ENCODE results near the gene OSM.

Gene OSM

DNA sequence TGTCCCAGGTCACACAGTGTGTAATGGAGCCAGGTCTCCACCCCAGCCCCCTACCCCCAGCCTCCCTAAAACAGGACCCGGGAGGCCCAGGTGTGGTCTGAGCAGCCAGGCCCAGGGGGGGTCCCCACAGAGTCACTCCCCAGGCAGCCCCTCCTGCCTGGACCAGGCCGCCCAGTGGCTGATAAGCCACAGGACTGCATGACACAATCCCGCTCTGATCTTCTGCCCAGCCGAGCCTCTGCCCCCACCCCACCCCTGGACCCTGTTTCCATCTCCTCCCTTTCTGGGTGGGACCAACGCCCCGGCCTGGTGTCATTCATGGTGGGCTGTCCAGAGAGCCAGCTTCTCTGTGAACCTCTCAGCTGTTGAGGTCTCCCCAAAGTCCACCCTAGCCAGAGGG is 12.3 kb downstream of the OSM start:
- Histone ChIP-seq H3K27me3 (replicated peaks) (no peaks in the 10 kb centered on the region), H3K36me3 (replicated peaks) (no peaks in the 10 kb centered on the region), H3K27ac (peak overlapping the region; percentile 91), H3K4me3 (ENCODE audit: low read depth, low read length) (no peak overlapping the region)
- DNase-seq, result no peak
- in situ Hi-C loops (cut with HindIII; ENCODE audit: low pct_ligation_motif_present, low sequenced_read_pairs), result no loop called here
- TF ChIP-seq CTCF (IDR thresholded peaks at IDR 0.05; ENCODE audit: low read depth, low read length, missing control alignments), result peak; percentile 1

- Histone ChIP-seq H3K27ac (peak overlapping the region; percentile 91), H3K36me3 (replicated peaks) (no peaks in the 10 kb centered on the region), H3K4me3 (ENCODE audit: low read depth, low read length) (no peak overlapping the region), H3K27me3 (replicated peaks) (no peaks in the 10 kb centered on the region)
- DNase-seq, result peak; percentile 87
- in situ Hi-C loops (cut with HindIII; ENCODE audit: low pct_ligation_motif_present, low sequenced_read_pairs), result no loop called here
- TF ChIP-seq CTCF (IDR thresholded peaks at IDR 0.05; ENCODE audit: low read depth, low read length, missing control alignments), result no peak
Observed at GRCh38 chr22:30253205-30253852, 13.3 kb downstream of the OSM start.

GRCh38 chr22:30252411-30253204 is 14.0 kb downstream of the OSM start:
- no peak overlapping the region for H3K4me3 ChIP-seq (ENCODE audit: low read depth, low read length)
- no peak for TF ChIP-seq CTCF (IDR thresholded peaks at IDR 0.05; ENCODE audit: low read depth, low read length, missing control alignments)
- peak overlapping the region; percentile 91 for H3K27ac ChIP-seq
- no peaks in the 10 kb centered on the region for H3K27me3 ChIP-seq (replicated peaks)
- H3K36me3 ChIP-seq (replicated peaks), result no peaks in the 10 kb centered on the region
- in situ Hi-C loops (cut with HindIII; ENCODE audit: low pct_ligation_motif_present, low sequenced_read_pairs), result no loop called here
- DNase-seq, result no peak

DNA sequence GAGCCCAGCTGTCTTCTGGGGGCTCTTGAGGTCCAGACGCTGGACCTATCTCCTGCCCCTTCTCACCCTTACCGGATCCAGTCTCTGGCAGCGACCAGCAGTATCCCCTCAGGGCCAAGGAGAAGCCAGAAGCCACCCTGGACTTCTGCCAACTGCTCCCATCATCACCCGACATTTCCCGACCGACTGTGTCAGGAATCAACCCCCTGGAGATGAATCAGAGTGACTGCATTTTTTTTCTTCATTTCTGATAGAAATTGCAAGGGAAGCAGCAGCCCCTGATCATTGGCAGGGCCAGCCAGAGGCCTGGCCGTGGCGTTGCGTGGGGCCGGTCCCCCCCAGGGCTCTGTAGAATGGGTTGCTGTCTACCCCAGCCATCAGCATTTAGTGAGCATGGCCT is 14.9 kb downstream of the OSM start:
- no peaks in the 10 kb centered on the region for H3K36me3 ChIP-seq (replicated peaks)
- TF ChIP-seq CTCF (IDR thresholded peaks at IDR 0.05; ENCODE audit: low read depth, low read length, missing control alignments), result no peak
- H3K4me3 ChIP-seq (ENCODE audit: low read depth, low read length), result no peak overlapping the region
- in situ Hi-C loops (cut with HindIII; ENCODE audit: low pct_ligation_motif_present, low sequenced_read_pairs), result no loop called here
- DNase-seq, result peak; percentile 84
- no peaks in the 10 kb centered on the region for H3K27me3 ChIP-seq (replicated peaks)
- peak overlapping the region; percentile 91 for H3K27ac ChIP-seq

DNA sequence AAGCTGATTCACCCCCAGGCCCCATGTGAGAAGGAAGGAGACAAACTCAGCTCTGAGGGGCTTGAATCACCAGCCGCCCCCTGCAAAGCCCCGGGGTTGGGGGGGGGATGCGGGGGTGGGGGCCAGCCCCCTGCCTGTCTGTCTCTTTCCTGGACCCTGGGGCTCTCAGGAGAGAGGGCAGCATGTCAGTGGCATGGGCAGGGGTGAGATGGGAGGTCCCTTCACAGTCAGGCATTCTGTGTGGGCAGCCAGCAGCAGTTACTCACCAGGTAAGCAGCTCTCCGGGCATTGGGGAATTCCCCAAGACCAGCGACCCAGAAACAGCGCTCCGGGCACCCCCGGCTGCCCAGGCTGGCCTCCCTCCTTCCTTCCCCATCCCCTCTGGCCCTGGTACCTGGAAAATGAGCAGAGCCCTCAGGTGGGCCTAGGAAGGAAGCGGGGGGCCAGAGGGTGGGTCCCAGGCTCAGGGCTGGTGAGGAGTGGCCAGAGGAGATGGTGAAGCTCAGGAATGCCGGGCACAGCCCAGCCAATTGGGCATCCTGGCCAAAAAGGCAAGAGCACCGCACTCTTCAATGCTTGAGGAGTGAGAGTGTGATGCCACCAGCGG is 15.9 kb downstream of the OSM start:
- H3K27ac ChIP-seq, result peak overlapping the region; percentile 91
- in situ Hi-C loops (cut with HindIII; ENCODE audit: low pct_ligation_motif_present, low sequenced_read_pairs), result no loop called here
- no peaks in the 10 kb centered on the region for H3K36me3 ChIP-seq (replicated peaks)
- TF ChIP-seq CTCF (IDR thresholded peaks at IDR 0.05; ENCODE audit: low read depth, low read length, missing control alignments), result no peak
- H3K27me3 ChIP-seq (replicated peaks), result no peaks in the 10 kb centered on the region
- H3K4me3 ChIP-seq (ENCODE audit: low read depth, low read length), result no peak overlapping the region
- no peak for DNase-seq
